GM18907 (cell line): Measurements from ENCODE around the gene UNC5C.

Experiments
- ATAC-seq: cut with Tn5 transposase; IDR thresholded peaks from one replicate; pipeline ENCODE4 v1.9.1; 2021; ENCODE audit warnings: mild to moderate bottlenecking, moderate library complexity; ENCODE audit not compliant: unreplicated experiment

UNC5C gene

DNA sequence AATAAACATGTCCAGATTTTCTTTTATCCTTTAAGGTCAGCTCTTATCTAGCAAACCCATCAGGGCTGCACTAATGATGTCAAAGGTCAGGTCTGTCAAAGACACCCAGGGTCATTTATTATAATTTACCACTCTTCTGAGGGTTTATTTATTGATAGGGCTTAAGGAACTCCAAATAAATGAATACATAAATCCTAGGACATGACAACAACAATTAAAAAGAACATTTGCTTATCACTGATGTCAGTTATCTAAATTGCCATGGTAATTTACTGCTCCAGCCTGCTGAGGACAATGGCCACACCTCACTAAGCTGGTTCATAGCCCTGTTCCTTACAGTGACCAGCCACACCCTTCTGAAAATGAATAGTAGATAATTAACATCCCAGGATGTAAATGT is 317.1 kb downstream of the UNC5C start:
- ATAC-seq: no peak

DNA sequence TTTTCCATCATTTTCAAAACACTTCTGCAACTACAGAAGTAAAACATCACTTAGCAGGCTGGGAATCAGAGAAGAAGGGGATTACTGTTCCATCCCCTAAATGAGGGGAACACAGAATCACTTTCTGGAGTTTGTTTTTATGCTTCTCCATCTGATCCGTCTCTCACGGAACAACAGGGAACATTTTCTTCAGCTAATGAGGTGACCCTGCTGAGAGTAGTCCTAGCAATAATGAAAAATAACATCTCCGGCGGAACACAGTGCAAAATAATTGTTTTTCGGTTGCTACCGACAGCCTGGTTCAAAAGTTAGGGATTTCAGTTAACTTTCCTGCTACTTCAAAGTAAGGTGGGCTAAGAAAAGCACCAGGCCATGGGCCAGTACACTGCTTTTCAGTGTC is 322.9 kb downstream of the UNC5C start:
- ATAC-seq: no peak

- no peak for ATAC-seq
Observed at GRCh38 chr4:95224402-95224801, 324.4 kb downstream of the UNC5C start.

DNA sequence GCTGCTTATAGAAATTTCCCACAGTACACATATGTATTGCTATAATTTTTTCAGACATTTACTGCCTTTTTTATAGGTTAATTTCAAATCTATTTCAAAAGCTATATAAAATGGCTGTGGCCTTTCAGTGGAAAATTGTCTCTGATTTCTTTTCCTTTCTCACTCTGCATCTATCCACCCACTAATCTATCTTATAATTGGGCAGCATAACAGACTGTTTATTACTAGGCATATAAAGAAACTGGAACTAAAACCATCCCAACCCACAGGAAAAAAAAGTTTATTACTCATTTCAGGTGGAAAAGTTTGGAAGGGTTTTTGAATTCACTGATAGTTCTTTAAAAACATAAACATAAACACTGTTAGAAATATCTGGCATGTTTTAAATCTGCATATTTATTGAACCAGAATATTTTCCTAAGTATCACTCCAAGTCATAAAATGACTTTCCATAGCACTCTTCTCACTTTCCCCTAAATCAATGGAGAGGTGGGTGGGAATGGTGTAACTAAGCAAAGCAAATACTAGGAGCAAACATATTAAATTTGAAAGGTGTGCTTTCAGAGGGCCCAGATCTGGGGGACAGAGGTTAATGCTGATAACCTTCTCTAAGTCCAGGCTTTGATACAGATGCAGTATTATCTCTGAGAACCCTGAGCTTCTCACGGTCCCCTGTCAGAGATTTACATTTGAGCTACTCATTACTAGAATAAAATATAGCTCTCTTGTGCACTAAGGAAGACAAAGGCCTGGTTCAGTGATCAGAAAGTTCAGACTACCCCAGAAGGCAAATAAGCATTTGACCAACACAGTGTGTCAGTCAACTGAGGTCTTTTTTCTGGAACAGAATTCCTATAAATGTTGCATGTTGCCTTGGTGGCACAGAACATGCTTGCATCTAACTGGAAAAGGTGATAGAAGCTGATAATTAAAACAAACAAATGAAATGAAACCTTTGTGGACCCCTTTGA is 328.3 kb downstream of the UNC5C start:
- no peak for ATAC-seq

DNA sequence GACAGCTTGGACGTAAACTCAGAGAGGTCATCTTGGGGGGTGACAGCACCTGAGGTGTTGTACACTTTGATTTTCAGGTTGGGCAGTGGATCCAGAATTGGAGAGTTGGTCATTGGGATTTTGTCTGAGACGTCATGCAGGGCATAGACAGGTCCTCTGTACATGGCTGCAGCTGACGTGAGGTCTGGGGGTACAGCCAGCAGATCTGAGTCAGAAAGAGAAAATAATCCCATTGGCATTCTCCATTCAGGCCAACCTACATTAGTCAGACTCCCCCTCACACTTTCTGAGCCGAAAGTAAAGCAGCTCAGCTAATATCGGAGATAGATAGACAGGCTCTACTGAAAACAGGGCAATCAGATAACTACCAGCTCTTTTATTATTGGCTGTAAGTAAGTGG is 329.7 kb downstream of the UNC5C start:
- no peak for ATAC-seq

GRCh38 chr4:95217197-95217596 is 331.6 kb downstream of the UNC5C start:
- no peak for ATAC-seq

GRCh38 chr4:95216636-95217035 is 332.1 kb downstream of the UNC5C start:
- ATAC-seq: no peak

- ATAC-seq: no peak
Observed at GRCh38 chr4:95215991-95216605, 332.7 kb downstream of the UNC5C start.

DNA sequence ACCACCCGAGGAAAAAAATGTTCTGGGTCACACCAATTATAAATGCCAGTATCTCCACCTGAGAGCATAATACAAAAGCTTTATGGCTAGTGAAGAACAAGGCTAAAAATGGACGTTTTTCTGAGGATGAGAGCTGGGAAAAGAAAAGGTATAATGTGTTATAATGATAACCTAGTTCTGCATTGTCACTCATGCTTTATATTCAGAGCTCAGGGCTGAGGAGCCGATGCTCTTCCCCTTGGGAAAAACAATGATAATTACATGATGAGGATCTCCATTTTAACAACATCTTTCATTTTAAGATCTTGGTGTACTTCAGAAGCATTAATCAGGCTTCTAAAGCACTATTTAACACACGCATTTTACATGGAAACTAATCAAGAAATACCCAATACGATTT is 333.7 kb downstream of the UNC5C start:
- no peak for ATAC-seq

DNA sequence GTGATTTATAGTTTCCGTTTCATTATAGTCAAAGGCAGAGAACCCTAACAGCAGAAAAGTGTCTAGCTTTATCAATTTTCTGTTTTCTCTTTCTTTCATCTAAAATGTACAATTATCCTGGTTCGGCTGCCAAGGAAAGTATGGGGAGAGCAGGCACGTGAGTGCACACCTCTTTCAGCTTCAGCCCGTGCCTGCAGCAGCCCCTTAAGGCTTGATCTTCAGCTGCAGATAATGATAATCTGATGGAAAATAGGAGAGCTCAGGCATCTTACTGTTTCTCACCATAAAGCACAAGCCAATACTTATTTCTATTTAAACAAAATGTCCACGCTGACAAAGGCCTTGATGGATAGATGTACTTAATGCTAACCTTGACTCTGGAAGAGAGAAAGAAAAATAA is 334.4 kb downstream of the UNC5C start:
- ATAC-seq: no peak

DNA sequence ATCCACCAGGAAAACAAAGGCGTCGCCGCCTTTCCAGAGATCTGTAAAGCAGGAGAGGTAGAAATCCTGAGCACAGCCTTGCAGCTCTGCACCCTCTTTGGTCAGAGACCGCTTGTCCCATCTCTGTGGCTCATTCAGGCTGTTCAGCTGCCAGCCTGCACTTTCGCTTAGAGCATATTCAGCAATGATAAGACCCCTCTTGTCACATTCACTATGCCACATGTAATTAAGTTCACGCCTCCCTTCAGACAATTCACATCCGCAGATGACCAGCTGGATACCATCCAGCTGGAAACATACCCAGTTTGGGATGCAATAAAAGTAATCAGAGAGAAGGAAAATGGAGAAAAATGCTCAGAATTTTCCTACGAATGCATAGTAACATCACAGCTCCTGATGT is 335.4 kb downstream of the UNC5C start:
- ATAC-seq: no peak

DNA sequence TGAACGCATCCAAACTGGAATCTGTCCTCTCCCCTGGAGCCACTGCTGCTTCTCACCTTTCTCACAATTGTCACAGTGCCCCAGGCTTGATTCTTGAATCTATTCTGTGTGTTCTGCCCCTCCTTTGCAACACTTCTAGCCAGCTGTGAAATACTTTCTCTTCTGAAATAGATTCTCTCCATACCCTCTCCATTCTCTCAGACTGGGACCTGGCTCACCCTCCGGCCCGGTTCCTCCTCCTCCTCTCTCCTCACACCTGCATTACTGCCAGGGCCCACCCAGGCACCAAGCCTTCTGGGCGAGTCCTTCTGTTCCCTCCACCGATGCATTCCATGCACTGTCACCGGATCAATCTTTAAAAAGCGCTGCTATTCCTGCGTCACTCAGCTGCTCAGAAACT is 336.1 kb downstream of the UNC5C start:
- no peak for ATAC-seq

GRCh38 chr4:95209927-95210326 is 338.8 kb downstream of the UNC5C start:
- ATAC-seq: no peak

GRCh38 chr4:95204873-95205272 is 343.9 kb downstream of the UNC5C start:
- no peak for ATAC-seq

GRCh38 chr4:95204267-95204844 is 344.4 kb downstream of the UNC5C start:
- ATAC-seq: no peak

GRCh38 chr4:95198961-95199360 is 349.8 kb downstream of the UNC5C start:
- no peak for ATAC-seq

- ATAC-seq: no peak
Observed at GRCh38 chr4:95197353-95197752, 351.4 kb downstream of the UNC5C start.

DNA sequence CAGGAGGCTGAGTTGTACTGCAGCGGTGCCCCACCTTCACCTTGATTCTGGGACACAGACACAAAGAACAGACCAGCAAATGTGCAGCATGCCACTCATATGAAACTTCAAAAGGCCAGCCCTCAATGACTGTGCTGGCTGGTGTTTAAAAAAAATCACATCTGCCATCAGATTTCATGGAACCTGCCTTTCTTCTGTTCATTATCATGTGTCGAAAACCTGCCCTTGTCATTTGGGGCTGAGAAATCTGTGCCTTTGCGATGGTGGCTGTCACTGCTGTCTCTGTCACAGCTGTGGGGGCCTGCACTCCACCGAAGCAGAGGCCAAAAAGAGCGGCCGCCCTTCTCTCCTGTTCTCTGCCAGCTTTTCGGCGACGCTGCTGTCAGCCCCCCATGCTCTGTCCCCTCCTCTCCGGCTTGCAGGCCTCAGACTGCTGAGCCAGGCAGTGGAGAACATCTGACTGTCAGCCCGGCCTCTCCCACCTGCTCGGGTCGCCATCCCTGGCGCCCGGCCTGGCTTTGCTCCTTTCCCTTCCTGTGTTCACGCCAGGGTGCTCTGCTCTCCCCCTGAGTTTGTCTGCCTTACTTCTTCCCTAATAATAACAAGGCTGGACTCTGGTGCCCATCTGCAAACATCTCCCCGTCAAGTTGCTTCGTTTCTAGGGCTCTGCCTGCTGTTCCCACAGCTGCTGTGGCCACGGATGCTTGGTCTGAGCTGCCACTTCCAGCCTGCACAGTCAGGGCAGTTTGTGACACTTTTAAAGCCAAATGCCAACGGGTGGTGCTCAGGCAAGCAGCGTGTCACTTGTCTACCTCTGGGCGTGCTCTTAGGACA is 355.2 kb downstream of the UNC5C start:
- ATAC-seq: no peak

DNA sequence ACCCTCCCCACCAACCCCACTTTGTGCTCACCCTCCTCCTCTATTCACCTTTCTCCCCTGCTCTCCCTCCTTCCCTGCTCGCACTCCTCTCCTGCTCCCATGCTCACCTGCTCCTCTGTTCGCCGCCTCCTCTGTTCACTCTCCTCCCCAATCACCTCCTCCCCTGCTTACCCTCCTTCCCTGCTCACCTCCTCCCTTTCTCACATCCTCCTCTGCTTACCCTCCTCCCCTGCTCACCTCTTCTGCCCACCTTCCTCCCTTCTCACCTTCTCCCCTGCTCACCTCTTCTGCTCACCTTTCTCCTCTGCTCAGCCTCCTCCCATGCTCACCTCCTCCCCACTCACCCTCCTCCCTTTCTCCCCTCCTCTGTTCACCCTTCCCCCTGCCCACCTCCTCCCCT is 357.2 kb downstream of the UNC5C start:
- ATAC-seq: no peak

- no peak for ATAC-seq
Observed at GRCh38 chr4:95190751-95191436, 357.9 kb downstream of the UNC5C start.
